HG02610 (cell line): ENCODE results near the gene RAD18.

Source experiments
- ATAC-seq: cut with Tn5 transposase; IDR thresholded peaks from one replicate; pipeline ENCODE4 v1.9.1; 2021; ENCODE audit warnings: mild to moderate bottlenecking, moderate library complexity; ENCODE audit not compliant: unreplicated experiment

RAD18 gene

GRCh38 chr3:8869613-8870012 lies 93.7 kb downstream of the RAD18 start:
- no peak for ATAC-seq

- ATAC-seq, result no peak
Measured at GRCh38 chr3:8868996-8869395, 94.3 kb downstream of the RAD18 start.

DNA sequence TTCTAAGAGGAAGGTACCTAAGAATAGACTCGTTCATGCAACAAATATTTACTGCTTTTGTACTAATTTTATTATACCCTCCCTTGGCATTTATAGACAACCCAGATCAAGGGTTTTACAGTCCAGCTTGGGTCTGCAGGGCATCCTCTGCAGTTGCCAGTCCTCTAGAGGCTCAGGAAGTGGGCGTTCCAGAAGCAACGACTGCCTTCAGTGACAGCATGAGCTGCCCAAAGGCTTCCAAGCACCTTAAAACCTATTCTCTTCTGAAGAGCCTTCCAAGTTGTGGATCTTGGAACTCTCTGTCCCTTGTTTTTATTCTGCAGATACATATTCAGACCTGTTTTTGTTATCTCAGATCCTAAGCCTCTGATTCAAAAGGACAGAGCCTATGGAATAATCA lies 95.6 kb downstream of the RAD18 start:
- no peak for ATAC-seq

GRCh38 chr3:8865697-8866096 lies 97.6 kb downstream of the RAD18 start:
- no peak for ATAC-seq

DNA sequence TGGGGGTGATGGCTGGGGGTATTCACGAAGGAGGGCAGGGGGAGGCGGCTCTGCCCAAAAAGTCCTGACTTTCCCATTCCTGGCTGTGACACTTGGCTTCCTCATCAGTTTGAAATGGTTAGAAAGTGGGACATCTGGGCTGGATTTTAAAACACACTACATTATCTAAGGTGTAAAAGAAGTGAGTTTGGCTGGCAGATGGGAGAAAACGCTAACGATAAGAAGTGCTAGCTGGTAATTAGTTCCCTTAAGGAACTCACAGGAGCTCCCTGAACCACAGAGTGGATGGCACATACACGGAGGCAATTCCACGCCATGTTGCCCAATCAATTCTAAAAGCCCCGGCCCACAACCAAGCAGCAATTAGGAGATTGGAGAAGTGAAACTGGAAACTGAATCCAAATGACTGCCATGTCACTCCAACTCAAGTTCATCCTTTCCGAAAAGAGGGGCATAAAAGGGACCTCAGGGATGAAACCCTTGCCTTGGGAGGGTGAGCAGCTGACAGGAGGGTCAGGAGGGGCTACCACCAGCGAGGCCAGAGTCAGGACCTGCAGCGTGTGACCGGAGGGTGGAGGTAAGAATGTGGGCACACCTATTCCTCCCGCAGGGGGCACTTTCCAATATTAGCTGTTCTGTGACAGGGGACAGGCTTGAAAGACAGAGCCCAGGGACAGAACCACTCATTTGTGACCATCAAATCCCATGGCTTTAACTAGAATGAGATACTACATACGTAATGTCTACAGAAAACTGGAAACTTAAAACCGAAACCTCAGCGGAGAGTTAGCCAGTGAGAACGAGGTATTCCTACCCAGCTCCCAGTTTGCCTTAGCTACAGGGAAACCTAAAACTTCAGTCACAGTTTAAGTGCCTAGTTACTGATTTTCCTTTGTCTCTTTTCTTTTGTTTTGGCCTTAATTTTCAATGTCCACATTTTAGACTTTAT lies 98.6 kb downstream of the RAD18 start:
- no peak for ATAC-seq

- ATAC-seq, result no peak
Measured at GRCh38 chr3:8863891-8864290, 99.4 kb downstream of the RAD18 start.

GRCh38 chr3:8857720-8858367 lies 105.4 kb downstream of the RAD18 start:
- ATAC-seq, result no peak

- ATAC-seq, result no peak
Measured at GRCh38 chr3:8856721-8857120, 106.6 kb downstream of the RAD18 start.

DNA sequence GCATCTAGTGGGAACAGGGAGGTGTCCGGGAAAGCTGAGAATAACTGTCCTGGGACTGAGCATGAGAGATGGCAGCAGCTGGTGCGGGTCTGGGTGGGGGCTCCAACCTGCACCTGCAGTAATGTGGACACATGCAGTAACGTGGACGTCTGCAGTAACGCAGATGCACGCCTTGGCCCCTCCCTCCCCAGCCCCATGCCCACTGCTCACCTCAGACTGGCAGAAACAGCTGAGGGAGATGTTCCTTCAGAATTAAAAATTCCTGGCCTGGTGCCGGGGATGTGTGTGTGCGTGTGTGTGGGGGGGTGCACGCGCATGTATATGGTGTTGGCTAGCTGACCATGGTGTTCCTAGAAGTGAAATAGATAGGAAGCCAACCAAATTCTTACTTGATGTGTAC lies 107.2 kb downstream of the RAD18 start:
- ATAC-seq, result no peak

- ATAC-seq, result no peak
Measured at GRCh38 chr3:8854656-8855055, 108.6 kb downstream of the RAD18 start.

GRCh38 chr3:8853081-8853480 lies 110.2 kb downstream of the RAD18 start:
- ATAC-seq, result no peak

DNA sequence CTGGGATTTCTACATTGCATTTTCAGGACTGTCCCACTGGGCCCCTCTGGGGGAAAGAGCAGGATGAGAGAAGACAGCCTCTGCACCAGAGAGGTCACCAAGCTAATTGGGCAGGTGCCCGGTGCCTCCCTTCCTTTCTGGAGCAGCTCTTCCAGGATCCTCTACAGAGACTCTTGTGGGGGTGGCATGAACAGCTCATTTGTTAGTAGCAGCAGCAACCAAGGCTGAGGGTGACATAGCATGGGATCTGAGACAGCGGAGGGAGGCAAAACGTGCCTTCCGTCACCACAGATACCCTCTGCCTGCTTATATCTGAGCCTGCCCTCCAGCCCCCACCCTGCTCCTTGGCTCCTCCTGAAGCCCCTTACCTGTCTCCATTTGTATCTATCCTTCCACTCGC lies 110.8 kb downstream of the RAD18 start:
- no peak for ATAC-seq

- no peak for ATAC-seq
Measured at GRCh38 chr3:8851703-8852102, 111.6 kb downstream of the RAD18 start.

GRCh38 chr3:8848696-8849131 lies 114.6 kb downstream of the RAD18 start:
- ATAC-seq, result no peak

DNA sequence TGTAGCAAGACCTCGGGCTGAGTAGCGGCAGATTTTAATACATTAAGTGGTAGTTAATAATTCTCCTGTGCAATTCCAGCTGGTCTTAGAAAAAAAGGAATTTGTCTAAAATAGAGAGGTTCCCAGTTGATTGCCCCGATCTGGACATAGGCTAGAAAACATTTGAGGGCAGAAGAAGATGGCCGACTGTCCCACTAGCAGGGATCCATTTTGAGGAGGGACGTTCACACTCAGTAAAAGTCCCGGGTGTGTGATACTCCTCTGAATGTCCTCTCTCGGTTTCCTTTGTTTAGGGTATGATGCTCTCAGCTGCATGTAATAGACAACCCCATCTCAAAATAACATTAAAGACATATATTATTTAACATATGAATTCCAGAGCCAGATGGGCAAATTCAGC lies 116.0 kb downstream of the RAD18 start:
- ATAC-seq, result no peak

DNA sequence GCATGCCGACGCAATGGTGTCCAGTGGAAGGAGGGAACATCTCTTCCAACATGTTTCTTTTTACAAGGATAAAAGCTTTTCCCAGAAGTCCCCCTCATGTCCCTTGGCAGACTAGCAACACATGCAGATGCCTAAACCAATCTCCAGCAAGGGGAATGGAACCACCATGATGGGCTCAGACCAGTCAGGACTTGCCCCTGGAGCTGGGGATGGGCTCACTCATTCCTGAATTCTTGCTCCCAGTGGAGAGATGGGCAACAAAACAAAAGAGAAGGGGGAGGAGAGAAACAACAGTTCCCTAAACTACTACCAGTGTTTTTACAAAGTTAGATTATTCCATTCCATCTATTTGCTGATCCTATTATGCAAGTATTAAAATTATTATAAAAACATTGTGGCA lies 117.1 kb downstream of the RAD18 start:
- no peak for ATAC-seq

- ATAC-seq, result no peak
Measured at GRCh38 chr3:8845641-8846040, 117.6 kb downstream of the RAD18 start.

- no peak for ATAC-seq
Measured at GRCh38 chr3:8843347-8843746, 119.9 kb downstream of the RAD18 start.

DNA sequence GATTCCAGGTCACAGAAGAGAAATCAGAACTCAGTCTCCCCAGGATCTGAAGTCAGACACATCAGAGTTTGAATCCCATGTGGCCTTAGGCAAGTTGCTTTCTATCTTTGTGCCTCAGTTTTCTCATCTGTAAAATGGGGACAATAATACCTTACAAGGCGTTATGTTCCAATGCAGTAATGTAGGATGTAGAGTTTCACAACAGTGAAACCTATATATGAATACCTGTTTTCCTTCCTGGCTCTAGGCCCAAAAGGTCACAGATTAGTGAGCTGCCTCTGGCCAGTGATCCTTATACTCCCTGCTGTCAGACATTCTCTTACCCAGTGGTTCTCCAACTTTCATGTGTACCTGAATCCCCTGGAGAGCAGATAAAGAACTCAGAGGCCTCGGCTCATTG lies 121.0 kb downstream of the RAD18 start:
- no peak for ATAC-seq

- ATAC-seq, result no peak
Measured at GRCh38 chr3:8841472-8841871, 121.8 kb downstream of the RAD18 start.

DNA sequence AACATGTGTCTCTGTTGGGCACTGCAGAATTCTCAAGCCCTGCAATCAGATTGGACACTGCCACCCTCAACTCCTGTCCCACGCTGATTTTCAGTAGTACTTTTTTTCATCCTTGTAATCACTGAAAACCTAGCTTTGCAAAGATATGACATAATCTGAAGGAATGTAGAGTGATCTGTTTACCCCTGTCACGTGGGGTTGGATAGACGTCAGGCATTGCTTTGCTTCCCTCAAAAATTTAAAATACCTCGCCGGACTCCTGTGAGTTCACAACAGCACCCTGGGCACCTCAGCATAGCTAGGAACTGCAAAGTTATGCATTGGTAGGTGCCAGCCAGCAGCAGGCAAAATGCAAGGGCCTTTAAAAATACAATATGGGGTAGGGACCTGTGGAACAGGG lies 122.7 kb downstream of the RAD18 start:
- ATAC-seq, result no peak

DNA sequence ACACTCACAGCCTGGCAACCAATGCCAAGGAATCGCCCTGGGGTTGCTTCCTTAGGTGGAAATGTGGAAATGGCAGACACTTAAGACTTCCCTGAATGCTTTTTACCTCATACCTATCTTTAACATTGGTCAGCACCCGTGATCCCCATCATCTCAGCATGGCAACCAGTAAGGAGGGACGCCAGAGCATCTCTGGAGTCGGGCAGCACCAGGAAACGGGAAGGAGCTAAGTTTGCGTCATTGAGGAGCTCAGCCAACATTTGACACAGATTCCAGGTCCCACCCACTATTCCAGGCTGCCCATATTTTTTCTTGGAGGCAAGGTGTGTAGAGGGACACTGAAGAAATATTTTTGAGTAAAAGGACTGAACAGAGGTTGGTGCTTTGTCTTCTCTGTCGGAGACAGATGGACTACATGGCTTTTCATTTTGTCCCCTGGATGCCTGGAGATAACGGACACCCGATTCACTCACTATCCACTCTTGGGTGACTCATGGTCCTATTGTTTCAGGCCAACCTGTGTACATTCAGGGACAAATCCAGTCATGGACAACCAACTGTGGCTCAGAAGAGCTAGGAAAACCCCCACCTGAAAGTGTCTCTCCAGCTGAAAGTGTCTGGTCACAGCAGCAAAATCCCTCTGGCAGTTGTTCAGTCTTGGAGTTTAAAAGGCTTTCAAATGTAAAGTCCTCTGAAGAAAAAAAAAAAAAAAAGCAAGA lies 123.5 kb downstream of the RAD18 start:
- ATAC-seq, result no peak
